ENCODE results near the gene KLHL17. TPM values are rescaled to one million over a fixed set of nuclear protein-coding genes. Genes with fewer than 3 reads are reported as not detected.
"Not testable (repeated sequence)": the region's sequence is repeated elsewhere in the genome, so short reads cannot be mapped to it uniquely, and the experiment has no call there.

KLHL17 gene
- polyA plus RNA-seq, 6 donors from 2014 or later, result 0.70 to 1.8 (median 1.4) TPM; not detected in 1

DNA sequence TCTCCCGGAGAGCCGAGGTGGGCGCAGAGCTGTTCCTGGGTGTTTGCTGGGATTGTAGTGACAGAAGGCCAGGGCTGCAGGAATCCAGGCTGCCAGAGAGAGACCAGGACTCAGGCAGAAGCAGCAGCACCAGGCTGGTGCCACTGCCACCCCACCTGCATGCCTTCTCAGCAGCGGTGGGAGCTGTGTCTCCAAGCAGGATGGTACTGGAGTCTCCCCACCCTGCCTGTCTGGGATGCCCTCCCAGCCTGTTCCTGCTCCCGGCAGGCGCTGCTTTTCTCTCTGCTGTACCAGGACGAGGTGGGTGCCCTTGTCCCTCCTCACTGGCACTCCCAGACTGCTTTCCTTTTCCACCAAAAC, 44.0 kb downstream of the KLHL17 start:
- ATAC-seq (ENCODE audit: low read depth in 2 of 2), result no peak
- peak overlapping the region in 1 of 8 donors; percentile 38 for H3K4me3 Mint-ChIP-seq
- peaks cover 29 to 59% (median 36%) of the 10 kb centered on the region in 3 donors for H3K27me3 Mint-ChIP-seq

GRCh38 chr1:1004780-1005697, 44.7 kb downstream of the KLHL17 start:
- Mint-ChIP-seq H3K4me1 (peaks cover 15 to 17% (median 16%) of the 10 kb centered on the region in 3 donors), H3K27ac (peak overlapping the region in 3 of 6 donors; percentile 23 to 49 (median 49)), H3K4me3 (peak overlapping the region in 1 of 8 donors; percentile 38), H3K9me3 (no peaks in the 10 kb centered on the region), H3K36me3 (peaks cover 0 to 10% of the 10 kb centered on the region in 2 donors), H3K27me3 (peaks cover 29 to 59% (median 36%) of the 10 kb centered on the region in 3 donors)
- no peak for ATAC-seq (ENCODE audit: low read depth in 2 of 2)
- no peak for DNase-seq

More for the DNA sequence above, 44.0 kb downstream of the KLHL17 start:
- H3K9me3 Mint-ChIP-seq, result no peaks in the 10 kb centered on the region
- H3K4me1 Mint-ChIP-seq, result peaks cover 15 to 17% (median 16%) of the 10 kb centered on the region in 3 donors
- H3K27ac Mint-ChIP-seq, result peak overlapping the region in 1 of 6 donors; percentile 49
- DNase-seq, result no peak
- peaks cover 0 to 10% of the 10 kb centered on the region in 2 donors for H3K36me3 Mint-ChIP-seq

- ATAC-seq (ENCODE audit: low read depth in 2 of 2), result no peak
- H3K4me3 Mint-ChIP-seq, result no peak overlapping the region
Measured at GRCh38 chr1:1005774-1006304, 45.5 kb downstream of the KLHL17 start.

GRCh38 chr1:1006305-1007159, 46.1 kb downstream of the KLHL17 start:
- DNase-seq, result no peak
- no peak overlapping the region for H3K27ac Mint-ChIP-seq
- peaks cover 23 to 51% (median 28%) of the 10 kb centered on the region in 3 donors for H3K27me3 Mint-ChIP-seq
- H3K4me3 Mint-ChIP-seq, result no peak overlapping the region
- no peaks in the 10 kb centered on the region for H3K9me3 Mint-ChIP-seq
- H3K4me1 Mint-ChIP-seq, result peaks cover 7 to 18% (median 9%) of the 10 kb centered on the region in 3 donors
- ATAC-seq (ENCODE audit: low read depth in 2 of 2), result no peak
- peaks cover 0 to 10% of the 10 kb centered on the region in 2 donors for H3K36me3 Mint-ChIP-seq

More at GRCh38 chr1:1005774-1006304, 45.5 kb downstream of the KLHL17 start:
- no peak overlapping the region for H3K27ac Mint-ChIP-seq
- H3K27me3 Mint-ChIP-seq, result peaks cover 26 to 55% (median 31%) of the 10 kb centered on the region in 3 donors
- DNase-seq, result no peak
- no peaks in the 10 kb centered on the region for H3K9me3 Mint-ChIP-seq
- peaks cover 11 to 16% (median 12%) of the 10 kb centered on the region in 3 donors for H3K4me1 Mint-ChIP-seq
- H3K36me3 Mint-ChIP-seq, result peaks cover 0 to 10% of the 10 kb centered on the region in 2 donors

DNA sequence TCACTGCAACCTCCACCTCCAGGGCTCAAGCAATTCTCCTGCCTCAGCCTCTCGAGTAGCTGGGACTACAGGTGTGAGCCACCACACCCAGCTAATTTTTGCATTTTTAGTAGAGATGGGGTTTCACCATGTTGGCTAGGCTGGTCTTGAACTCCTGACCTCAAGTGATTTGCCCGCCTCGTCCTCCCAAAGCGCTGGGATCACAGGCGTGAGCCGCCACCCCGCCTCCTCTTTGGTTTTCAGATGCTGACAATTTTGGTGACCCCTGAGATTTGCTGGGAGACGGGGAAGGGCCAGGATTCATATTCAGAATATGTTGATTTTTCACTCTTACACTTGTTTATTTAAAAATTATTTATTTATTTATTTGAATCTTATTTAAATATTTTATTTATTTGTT, 49.7 kb downstream of the KLHL17 start:
- Mint-ChIP-seq H3K4me1 (peaks cover 13 to 30% (median 27%) of the 10 kb centered on the region in 3 donors), H3K27me3 (peaks cover 14 to 29% (median 16%) of the 10 kb centered on the region in 3 donors)
- H3K36me3 Mint-ChIP-seq; H3K27ac Mint-ChIP-seq; H3K9me3 Mint-ChIP-seq; H3K4me3 Mint-ChIP-seq; DNase-seq; ATAC-seq (ENCODE audit: low read depth in 2 of 2): not testable (repeated sequence)

GRCh38 chr1:1011396-1011949, 51.1 kb downstream of the KLHL17 start:
- H3K4me1 Mint-ChIP-seq, result peaks cover 11 to 28% (median 26%) of the 10 kb centered on the region in 3 donors
- H3K27ac Mint-ChIP-seq, result peak overlapping the region in 1 of 6 donors; percentile 27
- H3K9me3 Mint-ChIP-seq, result no peaks in the 10 kb centered on the region
- DNase-seq (no peak), ATAC-seq (ENCODE audit: low read depth in 2 of 2) (no peak)
- peaks cover 4 to 16% (median 12%) of the 10 kb centered on the region in 3 donors for H3K27me3 Mint-ChIP-seq
- H3K36me3 Mint-ChIP-seq, result no peaks in the 10 kb centered on the region
- peak overlapping the region in 3 of 8 donors; percentile 5 to 58 (median 41) for H3K4me3 Mint-ChIP-seq

DNA sequence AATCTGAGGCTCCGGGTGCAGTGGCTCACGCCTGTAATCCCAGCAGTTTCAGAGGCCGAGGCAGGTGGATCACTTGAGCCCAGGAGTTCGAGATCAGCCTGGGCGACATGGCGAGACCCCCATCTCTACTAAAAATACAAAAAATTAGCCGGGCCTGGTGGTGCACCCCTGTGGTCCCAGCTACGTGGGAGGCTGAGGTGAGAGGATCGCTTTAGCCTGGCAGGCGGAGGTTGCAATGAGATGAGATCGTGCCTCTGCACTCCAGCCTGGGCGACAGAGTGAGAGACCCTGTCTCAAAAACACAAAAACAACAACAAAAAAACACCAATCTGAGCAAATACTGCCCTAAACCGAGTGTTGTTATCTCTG, 52.3 kb downstream of the KLHL17 start:
- DNase-seq, H3K9me3 Mint-ChIP-seq, H3K36me3 Mint-ChIP-seq: not testable (repeated sequence)
- Mint-ChIP-seq H3K4me3 (peak overlapping the region; percentile 88 to 100 (median 96)), H3K4me1 (peaks cover 11 to 33% (median 31%) of the 10 kb centered on the region in 3 donors), H3K27me3 (peaks cover 0 to 12% (median 7%) of the 10 kb centered on the region in 3 donors), H3K27ac (peak overlapping the region; percentile 93 to 99 (median 98))
- ATAC-seq (ENCODE audit: low read depth in 2 of 2), result peak in 1 of 2 donors; percentile 2

GRCh38 chr1:1013105-1013921, 52.9 kb downstream of the KLHL17 start, which contains the start of gene ISG15:
Gene ISG15 (plus strand): TSS chr1:1013497. CDS start chr1:1013574, 77 bp downstream.
- DNase-seq, result peak; percentile 83
- Mint-ChIP-seq H3K27ac (peak within 1 kb of the TSS; percentile 93 to 99 (median 98)), H3K4me3 (peak within 1 kb of the TSS; percentile 88 to 100 (median 96)), H3K9me3 (no peaks in the 10 kb centered on the region), H3K36me3 (no peaks in the 10 kb centered on the region), H3K27me3 (peaks cover 0 to 9% (median 2%) of the 10 kb centered on the region in 3 donors), H3K4me1 (peaks cover 11 to 33% (median 31%) of the 10 kb centered on the region in 3 donors)
- ATAC-seq (ENCODE audit: low read depth in 2 of 2), result peak; percentile 97

GRCh38 chr1:1013922-1014648, 53.7 kb downstream of the KLHL17 start:
- Mint-ChIP-seq H3K9me3 (no peaks in the 10 kb centered on the region), H3K4me3 (peak overlapping the region; percentile 88 to 100 (median 96)), H3K4me1 (peaks cover 11 to 36% (median 31%) of the 10 kb centered on the region in 3 donors), H3K36me3 (no peaks in the 10 kb centered on the region), H3K27ac (peak overlapping the region; percentile 93 to 99 (median 98)), H3K27me3 (peaks cover 0 to 5% (median 0%) of the 10 kb centered on the region in 3 donors)
- ATAC-seq (ENCODE audit: low read depth in 2 of 2) (no peak), DNase-seq (no peak)

GRCh38 chr1:1014799-1015681, 54.7 kb downstream of the KLHL17 start:
- Mint-ChIP-seq H3K4me3 (peak overlapping the region in 6 of 8 donors; percentile 38 to 100 (median 94)), H3K4me1 (peaks cover 11 to 37% (median 31%) of the 10 kb centered on the region in 3 donors), H3K9me3 (no peaks in the 10 kb centered on the region), H3K36me3 (no peaks in the 10 kb centered on the region), H3K27me3 (peaks cover 0 to 4% (median 0%) of the 10 kb centered on the region in 3 donors), H3K27ac (peak overlapping the region in 1 of 6 donors; percentile 89)
- DNase-seq, result no peak
- no peak for ATAC-seq (ENCODE audit: low read depth in 2 of 2)

Measured in naive B cell (primary cell).